Neural crest cell (in vitro differentiated cells): ENCODE measurements around the gene CRACR2B. TPM values are rescaled to one million over a fixed set of nuclear protein-coding genes. Genes with fewer than 3 reads are reported as not detected.

Experiments used
- DNase-seq: peaks from one replicate; pipeline ENCODE4 v3.0.0; 2021; ENCODE audit warnings: low read depth, mixed read lengths, low spot score
- H3K27ac Mint-ChIP-seq: one replicate; pipeline ENCODE4 v1.8.0; 2021; ENCODE audit warnings: mild to moderate bottlenecking, mixed read lengths; ENCODE audit not compliant: unreplicated experiment
- H3K27me3 Mint-ChIP-seq: 2 replicates; pipeline ENCODE4 v1.8.0; 2021; ENCODE audit warnings: low read depth, mild to moderate bottlenecking, mixed read lengths
- H3K36me3 Mint-ChIP-seq: 2 replicates; pipeline ENCODE4 v1.8.0; 2021; ENCODE audit warnings: low read depth, mild to moderate bottlenecking, mixed read lengths
- H3K4me1 Mint-ChIP-seq: 2 replicates; pipeline ENCODE4 v1.8.0; 2021; ENCODE audit warnings: mixed read lengths
- H3K4me3 Mint-ChIP-seq: one replicate; pipeline ENCODE4 v1.8.0; 2021; ENCODE audit warnings: mild to moderate bottlenecking, mixed read lengths
- H3K9me3 Mint-ChIP-seq: 2 replicates; pipeline ENCODE4 v1.8.0; 2021; ENCODE audit warnings: mixed read lengths
- CTCF ChIP-seq: fragments of 200-600 bp; sonication (generic); conservative IDR thresholded peaks from 2 replicates; pipeline ENCODE4 v1.5.0; 2021; ENCODE audit warnings: antibody characterized with exemption, mild to moderate bottlenecking
- total RNA-seq: library from RNA; stranded (reverse); gene quantifications from 2 replicates; pipeline ENCODE4 v1.2.1, GENCODE V29; 2021

CRACR2B gene
- total RNA-seq, 1 donor from 2014 or later, result 2.7 TPM

- H3K4me1 Mint-ChIP-seq, result no peaks in the 10 kb centered on the region
- H3K27ac Mint-ChIP-seq, result no peak overlapping the region
- peaks cover 3% of the 10 kb centered on the region for H3K36me3 Mint-ChIP-seq
- DNase-seq, result no peak
- H3K27me3 Mint-ChIP-seq, result no peaks in the 10 kb centered on the region
- H3K9me3 Mint-ChIP-seq, result no peaks in the 10 kb centered on the region
- no peak for TF ChIP-seq CTCF
- no peak overlapping the region for H3K4me3 Mint-ChIP-seq
Observed at GRCh38 chr11:873706-874105, 46.0 kb downstream of the CRACR2B start.

- Mint-ChIP-seq H3K4me3 (no peak overlapping the region), H3K36me3 (peaks cover 3% of the 10 kb centered on the region), H3K4me1 (no peaks in the 10 kb centered on the region), H3K9me3 (no peaks in the 10 kb centered on the region), H3K27ac (no peak overlapping the region), H3K27me3 (no peaks in the 10 kb centered on the region)
- no peak for DNase-seq
- TF ChIP-seq CTCF, result no peak
Observed at GRCh38 chr11:875203-875602, 47.5 kb downstream of the CRACR2B start.

- TF ChIP-seq CTCF, result no peak
- H3K4me1 Mint-ChIP-seq, result no peaks in the 10 kb centered on the region
- H3K27ac Mint-ChIP-seq, result no peak overlapping the region
- H3K36me3 Mint-ChIP-seq, result peaks cover 4% of the 10 kb centered on the region
- H3K4me3 Mint-ChIP-seq, result no peak overlapping the region
- no peaks in the 10 kb centered on the region for H3K9me3 Mint-ChIP-seq
- no peaks in the 10 kb centered on the region for H3K27me3 Mint-ChIP-seq
- DNase-seq, result no peak
Observed at GRCh38 chr11:875769-876301, 48.1 kb downstream of the CRACR2B start.

GRCh38 chr11:876545-876944 is 48.8 kb downstream of the CRACR2B start:
- Mint-ChIP-seq H3K27ac (no peak overlapping the region), H3K4me1 (no peaks in the 10 kb centered on the region), H3K27me3 (no peaks in the 10 kb centered on the region), H3K4me3 (no peak overlapping the region), H3K36me3 (peaks cover 6% of the 10 kb centered on the region), H3K9me3 (no peaks in the 10 kb centered on the region)
- no peak for DNase-seq
- TF ChIP-seq CTCF, result no peak

GRCh38 chr11:877565-877964 is 49.8 kb downstream of the CRACR2B start:
- no peak for DNase-seq
- no peak for TF ChIP-seq CTCF
- Mint-ChIP-seq H3K27me3 (no peaks in the 10 kb centered on the region), H3K36me3 (peaks cover 9% of the 10 kb centered on the region), H3K4me3 (no peak overlapping the region), H3K27ac (no peak overlapping the region), H3K9me3 (no peaks in the 10 kb centered on the region), H3K4me1 (no peaks in the 10 kb centered on the region)

GRCh38 chr11:880447-880846 is 52.7 kb downstream of the CRACR2B start:
- Mint-ChIP-seq H3K9me3 (no peaks in the 10 kb centered on the region), H3K4me3 (no peak overlapping the region), H3K27me3 (no peaks in the 10 kb centered on the region), H3K27ac (no peak overlapping the region), H3K4me1 (no peaks in the 10 kb centered on the region), H3K36me3 (peaks cover 9% of the 10 kb centered on the region)
- no peak for DNase-seq
- no peak for TF ChIP-seq CTCF
